Measurements from ENCODE around the gene ELMO1.
A peak's percentile ranks its signal among the peaks of the same experiment; 100 is the strongest.

ELMO1 gene

DNA sequence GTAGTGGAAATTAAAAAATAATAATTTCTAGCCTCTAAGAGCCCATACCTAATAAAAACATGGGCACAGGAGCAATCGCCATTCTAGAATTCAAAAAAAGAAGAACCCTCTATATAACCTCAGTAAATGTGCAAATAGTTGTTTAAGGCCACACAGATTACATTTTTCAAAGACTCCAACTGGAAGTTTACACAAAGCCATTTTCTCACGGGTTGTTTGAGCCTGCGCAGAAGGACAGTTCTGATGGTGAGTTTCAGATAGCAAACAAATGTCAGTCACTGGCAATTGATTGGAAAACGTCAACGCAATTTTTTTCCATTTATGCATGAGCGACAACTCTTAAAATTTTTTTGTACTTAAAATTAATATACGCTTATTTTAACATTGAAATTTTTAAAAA, 23.0 kb upstream of the ELMO1 start:
- no peak for DNase-seq (ENCODE audit: low read depth in 2 of 2)

DNA sequence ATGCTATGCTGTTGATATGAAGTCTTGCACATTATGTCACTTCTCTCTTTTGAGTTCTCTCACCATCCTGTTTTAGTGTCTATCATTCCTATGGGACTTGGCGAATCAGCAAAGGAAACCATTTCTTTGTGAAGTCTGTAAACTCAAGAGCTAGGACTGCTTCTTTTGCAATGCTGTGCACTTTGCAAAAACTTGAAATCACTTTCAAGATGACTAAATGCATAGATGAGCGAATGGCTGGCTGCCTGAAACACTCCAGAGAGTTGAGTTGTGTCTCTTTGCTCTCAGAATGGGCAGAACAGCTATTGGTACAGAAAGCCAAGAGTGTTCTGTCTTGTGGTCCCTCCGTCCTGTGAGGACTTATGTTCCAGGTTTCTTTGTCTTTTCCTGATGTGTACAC, 18.3 kb upstream of the ELMO1 start:
- DNase-seq (ENCODE audit: low read depth in 2 of 2) = no peak

DNA sequence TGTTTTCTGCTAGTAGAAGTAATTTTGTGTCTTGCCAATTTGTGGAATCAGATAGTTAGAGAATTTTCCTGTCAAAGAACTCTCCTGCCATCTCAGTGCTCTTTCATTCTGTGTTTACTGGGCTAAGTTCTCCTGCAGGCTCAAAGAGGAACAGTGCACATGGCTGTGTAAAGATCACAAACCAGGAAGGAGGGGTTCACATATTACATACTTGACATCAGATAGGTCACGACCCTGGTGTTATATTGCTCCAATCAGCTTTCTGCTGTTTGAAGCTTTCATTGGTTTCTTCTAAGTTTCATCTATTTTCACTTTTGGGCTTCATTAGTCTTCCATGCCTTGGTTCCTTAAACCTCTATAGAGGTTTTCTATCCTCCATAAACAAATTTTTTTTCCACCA, 13.5 kb upstream of the ELMO1 start:
- DNase-seq (ENCODE audit: low read depth in 2 of 2) = no peak

DNA sequence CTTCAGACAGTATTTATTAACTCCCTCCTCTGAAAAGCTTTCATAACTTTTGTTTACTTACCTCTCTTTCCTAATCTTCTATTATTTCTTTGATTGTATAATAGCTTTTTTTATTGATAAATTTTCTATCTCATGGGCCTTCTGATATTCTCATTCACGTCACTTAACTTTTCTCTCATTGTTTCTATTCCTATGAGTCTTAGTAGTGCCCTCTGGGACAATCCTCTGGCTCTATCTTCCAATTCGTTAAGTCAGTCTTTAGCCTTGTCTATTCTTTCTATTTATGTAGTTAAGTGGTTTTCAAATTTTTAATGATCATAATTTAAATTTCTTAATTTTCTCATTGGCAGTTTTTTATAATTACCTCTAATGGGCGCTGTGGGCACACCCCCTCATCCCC, 6.4 kb upstream of the ELMO1 start:
- DNase-seq (ENCODE audit: low read depth in 2 of 2) = no peak

DNA sequence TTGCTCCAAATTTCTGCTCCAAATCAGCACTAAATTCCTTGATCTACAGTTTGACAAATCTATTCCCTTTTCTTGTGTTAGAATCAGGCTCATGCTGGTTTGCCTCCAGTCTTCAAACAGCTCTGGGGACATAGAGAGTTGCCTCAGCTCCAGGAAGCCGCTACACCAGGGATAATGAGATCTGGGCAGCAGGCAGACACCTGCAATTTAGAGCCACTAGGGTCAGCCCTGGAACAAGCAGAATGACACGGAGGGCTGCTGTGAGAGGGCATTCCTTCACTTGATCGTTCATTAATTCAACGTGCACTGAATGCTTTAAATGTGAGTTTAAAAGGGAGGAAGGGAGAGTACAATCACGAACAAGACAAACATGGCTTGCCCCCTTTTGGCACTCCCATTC, 3.7 kb upstream of the ELMO1 start:
- no peak for DNase-seq (ENCODE audit: low read depth in 2 of 2)

DNA sequence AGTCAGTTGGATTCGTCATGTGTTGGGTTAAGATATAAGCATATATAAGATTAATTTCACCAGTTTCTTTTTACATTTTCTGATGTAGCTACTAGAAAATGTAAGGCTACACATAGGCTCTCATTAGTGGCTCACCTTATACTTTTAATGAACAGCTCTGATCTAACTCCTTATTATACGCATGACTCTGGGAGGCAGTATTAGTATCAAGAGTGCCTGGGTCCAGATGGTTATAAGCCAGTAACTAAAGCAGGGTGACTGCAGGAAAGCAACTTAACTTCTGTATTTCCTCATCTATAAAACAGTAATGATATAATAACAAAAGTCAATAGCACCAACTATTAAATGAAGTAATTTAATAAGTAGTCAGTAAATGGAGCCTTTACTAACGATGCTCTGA, 1.4 kb upstream of the ELMO1 start:
- DNase-seq (ENCODE audit: low read depth in 2 of 2) = no peak

DNA sequence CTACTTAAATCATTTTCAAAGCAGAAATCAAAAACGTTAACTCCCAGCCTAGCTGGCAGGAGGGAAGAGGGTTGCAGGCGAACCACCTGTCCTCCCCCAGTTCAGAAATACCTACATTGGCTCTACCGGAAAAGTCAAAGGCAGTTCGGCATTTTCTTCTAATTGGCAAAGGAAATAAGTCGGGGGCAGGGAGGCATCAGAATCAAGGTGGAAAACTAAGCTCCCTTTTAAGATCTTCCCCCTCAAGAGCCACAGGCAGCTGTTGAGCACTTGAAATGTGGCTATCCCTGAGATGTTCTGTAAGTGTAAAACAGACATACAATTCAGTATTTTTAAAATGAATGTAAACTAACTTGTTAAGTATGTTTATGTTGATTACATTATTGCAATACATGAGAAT, 957 bp upstream of the ELMO1 start:
- DNase-seq (ENCODE audit: low read depth in 2 of 2) = no peak

DNA sequence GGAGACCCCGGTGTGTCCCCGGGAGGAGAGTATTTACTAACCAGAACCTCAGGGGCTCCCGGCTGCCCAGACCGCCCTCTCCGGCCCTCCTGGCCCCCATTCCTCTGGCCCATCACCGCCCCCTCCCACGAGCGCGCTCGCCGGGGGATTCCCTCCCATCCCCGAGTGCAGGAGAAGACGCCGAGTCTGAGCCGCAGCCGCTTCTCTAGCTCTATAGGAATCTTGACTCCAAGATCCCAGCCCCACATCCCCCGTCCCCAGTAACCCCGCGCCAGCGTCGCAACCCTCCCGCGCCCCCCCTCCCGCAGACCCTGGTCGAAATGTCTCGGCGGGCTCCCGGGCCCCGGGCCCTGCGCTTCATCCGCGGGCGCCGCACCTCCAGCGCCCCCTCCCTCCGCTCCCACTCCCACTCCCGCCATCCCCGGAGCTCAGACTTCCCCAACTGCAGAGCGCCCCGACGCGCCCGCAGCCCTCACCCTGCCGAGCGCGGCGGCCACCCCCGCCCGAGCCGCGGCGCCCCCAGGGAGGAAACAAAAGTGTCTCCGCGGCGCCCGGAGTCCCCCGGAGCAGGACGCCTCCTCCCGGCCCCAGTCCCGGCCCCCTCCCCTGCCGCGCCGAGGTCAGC, 541 bp downstream of the ELMO1 start:
- DNase-seq (ENCODE audit: low read depth in 2 of 2) = peak; percentile 23 to 25

DNA sequence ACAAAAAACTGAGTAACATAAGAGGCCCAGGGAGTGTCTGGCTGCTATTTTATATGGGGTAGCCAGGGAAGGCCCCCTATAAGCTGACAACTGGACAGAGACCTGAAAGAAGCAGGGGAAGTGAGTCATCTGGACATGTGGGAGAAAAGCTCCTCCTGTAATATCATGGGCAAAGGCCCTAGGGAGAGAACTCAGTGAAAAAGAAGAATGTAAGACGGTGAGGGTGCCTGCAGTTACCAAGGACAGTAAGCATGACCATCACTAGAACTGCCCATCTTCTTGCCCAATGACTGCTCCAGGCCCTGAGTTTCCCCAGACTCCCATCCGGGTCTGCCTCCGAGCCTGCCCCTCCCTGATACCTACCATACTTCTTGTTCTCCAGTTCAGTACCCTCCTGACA, 2.3 kb downstream of the ELMO1 start:
- no peak for DNase-seq (ENCODE audit: low read depth in 2 of 2)

DNA sequence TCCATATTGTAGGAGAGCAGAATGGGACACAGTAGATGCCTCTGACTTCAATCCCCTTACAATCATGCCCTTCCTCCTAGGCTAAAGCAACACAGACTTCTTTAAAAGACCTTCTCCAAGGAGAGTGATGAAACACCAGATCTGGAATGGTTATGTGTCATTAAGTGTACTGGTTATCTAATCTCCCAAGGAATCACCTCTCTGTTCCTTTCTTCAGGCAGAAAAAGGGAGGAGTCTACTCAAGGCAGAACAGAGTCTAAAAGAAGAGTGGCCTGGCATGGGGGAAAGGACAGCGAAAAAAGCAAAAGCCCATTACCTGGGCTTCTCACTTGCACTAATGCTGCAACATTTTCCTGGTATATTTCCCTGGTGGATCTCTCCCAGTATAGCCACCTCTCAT, 2.9 kb downstream of the ELMO1 start:
- DNase-seq (ENCODE audit: low read depth in 2 of 2) = no peak

DNA sequence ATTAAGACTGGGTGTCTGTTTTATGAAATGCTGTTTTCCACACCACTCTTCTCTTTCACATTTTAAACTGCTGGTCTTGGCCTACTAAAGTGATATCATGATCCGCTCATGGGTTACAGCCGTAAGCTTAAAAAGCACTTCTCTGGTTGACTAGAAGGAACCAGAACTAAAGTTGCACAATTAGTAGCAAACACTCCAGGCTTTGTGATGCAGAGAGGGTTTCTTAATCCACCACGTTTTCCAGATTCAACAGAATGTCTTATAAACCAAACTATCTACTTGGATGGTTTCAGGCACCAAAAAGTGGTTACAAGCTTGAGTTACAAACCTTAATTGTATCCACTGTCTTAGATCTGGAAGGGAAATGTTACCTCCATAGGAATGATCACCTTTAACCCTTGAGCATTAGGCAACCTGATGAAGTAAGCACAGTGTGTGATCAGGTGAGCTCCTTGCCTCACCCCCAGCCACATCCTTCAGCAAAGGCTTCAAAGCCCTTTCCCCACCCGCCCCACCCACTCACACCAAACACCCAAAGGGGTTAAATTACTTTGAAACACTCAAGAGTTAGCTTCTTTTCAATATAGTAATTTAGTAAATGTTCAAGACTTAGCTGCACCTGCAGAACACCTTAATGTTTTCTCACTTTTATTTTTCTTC, 3.5 kb downstream of the ELMO1 start:
- DNase-seq (ENCODE audit: low read depth in 2 of 2) = no peak

DNA sequence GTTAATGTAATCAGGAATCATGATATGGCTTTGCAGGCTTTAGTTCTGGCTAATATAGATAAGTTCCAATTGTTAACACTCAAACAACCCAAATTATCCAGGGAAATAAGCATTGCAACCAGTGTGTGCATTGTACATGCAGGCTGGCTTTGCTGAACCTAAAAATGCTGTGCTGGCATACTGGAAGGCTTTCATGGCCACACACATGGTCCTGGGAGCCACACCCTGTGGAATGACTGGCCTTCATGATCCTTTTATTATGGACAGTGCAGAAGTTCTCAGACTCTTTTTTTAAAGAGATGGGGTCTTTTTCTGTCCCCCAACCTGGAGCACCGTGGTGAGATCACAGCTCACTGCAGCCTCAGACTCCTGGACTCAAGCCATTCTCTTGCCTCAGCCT, 5.0 kb downstream of the ELMO1 start:
- DNase-seq (ENCODE audit: low read depth in 2 of 2) = no peak

DNA sequence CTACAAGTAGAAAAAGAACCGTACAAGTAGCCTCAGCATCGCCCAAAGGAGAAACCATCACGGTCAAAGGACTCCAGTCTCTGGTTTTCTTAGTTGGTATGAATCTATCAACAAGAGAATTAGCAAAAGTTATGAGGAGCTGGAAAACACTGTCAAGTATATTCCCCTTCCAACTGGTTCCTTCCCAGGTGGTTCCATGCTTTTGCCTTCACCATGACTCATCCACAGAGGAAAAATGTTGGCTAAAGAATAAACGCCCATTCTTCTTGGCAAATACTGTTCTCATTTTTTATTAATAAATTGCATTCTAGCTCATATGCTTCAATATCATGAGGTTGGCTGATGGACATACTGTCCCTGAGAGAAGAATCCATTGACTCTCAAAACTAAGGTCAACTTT, 6.4 kb downstream of the ELMO1 start:
- DNase-seq (ENCODE audit: low read depth in 2 of 2) = no peak

DNA sequence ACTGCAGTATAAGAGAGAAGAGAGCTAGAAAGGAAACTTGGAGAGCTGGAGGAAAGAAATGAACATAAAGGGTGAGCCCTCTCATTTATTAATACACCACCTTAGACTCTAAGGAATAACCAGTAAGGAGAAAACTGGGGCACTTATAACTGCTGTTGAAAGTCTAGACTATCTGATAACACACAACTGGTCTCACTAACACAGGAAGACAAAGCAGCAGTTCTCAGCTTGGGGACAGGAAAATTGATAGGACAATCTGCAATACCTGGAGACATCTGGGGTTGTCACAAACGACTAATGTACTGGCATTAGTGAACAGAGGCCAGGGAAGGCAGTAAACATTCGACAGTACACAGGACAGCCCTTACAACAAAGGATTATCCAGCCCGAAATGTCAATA, 6.8 kb downstream of the ELMO1 start:
- DNase-seq (ENCODE audit: low read depth in 2 of 2) = no peak

DNA sequence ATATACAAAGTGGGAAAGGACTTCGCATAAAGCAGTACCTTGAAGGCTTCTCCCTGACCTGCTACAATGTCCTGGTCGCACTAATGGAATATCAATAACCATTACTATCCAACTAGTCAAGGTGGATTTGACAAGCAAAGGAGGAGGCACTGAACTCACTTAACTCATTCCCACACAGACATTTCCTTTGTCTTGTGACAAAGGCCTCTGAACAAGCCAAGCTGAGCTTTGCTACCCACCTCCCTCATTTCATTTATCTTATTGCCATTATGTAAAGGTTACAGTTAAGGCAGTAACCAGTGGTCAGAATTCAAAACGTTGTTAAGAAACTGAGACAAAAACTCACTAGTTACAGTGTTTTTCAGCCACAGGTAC, 7.3 kb downstream of the ELMO1 start:
- no peak for DNase-seq (ENCODE audit: low read depth in 2 of 2)

DNA sequence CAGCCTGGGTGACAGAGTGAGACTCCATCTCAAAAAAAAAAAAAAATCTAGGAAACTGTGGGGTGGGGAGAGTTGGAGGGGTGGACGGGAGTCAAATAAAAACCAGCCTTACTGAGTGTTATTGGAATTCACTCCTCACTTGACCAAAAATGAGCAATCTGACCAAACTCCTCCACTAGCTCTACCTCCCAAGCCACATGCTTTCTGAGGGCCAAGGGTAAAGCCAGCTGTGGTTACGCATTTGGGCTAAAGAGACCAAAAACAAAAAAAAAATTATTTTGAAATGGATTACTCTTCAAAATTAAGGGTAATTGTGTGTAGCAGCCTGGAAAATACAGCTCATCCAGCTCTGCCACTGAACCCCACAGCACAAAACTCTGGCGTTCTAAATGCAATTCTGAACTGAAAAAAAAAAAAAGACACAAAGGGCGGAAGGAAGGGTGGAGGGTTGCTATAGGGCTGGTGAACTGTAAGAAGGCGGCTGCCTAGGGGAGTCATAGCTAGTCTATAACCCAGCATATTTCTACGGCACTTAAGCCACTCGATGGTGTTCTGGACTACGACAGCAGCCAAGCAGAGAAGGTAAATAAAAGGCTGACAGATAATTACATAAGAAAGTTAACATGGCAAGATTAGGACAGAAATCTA, 7.8 kb downstream of the ELMO1 start:
- DNase-seq (ENCODE audit: low read depth in 2 of 2) = no peak

DNA sequence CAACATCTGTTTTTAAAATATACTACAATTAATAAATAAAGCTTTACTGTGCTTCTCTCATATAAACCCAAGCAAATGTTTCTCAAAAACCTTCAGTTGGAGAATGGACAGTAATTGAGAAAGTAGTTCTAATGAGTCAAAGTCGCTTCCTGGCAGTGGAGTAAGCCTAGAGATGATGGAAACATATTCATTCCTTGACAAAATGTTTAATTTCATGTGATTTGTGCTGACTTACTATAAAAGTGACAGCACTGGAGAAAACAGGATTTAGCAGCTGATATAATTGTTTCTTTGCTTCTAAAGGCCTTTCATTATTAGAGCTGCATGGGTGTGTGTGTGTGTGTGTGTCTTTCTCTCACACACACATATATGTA, 9.0 kb downstream of the ELMO1 start:
- DNase-seq (ENCODE audit: low read depth in 2 of 2) = no peak

DNA sequence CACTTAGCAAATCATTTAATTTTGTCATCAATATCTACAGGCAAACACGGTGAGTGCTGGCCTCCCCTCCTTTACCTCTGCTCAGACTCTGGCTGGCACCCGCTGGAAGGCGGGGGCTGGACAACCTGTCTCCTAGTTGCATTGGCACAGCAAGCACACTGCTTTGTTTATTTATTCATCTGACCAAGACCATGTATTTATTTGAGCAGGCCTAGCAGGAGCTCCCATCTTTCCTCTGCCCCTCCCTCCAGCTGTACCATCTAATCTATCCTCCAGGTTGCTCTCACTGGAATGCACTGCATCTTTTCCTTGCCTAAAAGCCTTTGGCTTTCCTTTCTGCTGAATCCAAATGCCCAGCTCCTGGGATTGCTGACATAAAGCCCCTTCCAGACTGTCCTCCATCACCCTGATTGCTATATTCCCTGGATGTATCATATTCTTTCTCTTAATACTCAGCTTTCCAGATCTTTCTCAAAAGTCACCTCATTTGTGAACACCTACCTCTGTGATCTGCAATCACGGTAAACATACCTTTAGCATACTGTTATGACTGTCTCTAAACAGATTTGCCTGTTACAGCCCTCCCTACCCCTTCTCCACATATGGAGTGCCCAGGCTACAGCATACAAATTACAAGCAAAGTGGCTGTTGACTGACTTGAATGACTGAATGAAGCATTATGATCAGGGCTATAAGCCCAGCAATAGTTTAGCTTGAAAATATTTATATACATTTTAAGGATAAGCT, 9.6 kb downstream of the ELMO1 start:
- no peak for DNase-seq (ENCODE audit: low read depth in 2 of 2)

DNA sequence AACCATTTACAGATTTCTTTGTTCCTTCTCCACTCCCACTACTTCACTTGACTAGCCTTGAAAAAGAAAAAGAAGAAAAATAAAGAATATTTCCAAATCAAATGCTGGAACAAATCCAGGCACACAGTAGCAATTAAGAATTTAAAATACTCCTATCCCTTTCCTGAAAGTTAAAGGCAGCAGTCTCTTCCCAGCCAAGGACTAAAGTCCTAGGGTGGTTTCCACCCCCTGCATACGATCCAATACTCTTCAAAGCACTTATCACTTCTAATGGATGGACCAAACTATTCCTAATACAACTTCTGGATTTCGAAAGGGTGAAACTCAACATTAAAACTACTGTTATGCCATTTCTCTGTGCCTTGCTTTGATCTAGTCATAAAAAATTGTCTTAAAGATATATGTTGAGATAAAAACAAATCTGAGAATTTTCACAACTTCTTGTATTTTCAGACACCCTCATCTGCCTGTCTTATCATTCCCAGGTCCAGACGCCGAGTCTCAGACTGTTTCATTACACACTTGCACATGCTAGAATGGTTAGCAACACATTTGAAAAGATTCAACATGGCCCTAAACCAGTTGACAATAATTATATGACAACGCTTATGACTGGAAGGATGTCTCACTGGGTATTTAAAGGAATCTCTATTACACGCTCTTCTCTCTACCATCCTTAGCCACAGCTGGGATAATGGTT, 13.4 kb downstream of the ELMO1 start:
- DNase-seq (ENCODE audit: low read depth in 2 of 2) = no peak

DNA sequence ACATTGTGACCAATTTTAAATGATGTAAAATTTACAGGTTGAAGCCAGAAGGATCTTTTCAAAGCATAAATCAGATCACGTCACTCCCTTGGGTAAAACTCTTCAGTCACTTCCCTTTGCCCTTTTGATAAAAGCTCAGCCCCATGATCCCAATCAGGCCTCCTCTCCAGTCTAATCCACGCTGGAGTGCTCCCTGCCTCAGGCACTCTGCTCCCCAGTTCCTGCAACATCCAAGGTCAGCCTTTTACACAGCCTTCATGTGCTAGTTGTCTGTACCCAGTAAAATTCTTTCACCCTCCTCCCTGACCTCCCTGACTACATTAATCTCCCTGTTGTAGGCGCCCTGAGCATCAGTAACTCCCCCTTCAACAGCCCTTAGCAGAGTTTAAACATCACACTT, 14.1 kb downstream of the ELMO1 start:
- no peak for DNase-seq (ENCODE audit: low read depth in 2 of 2)

DNA sequence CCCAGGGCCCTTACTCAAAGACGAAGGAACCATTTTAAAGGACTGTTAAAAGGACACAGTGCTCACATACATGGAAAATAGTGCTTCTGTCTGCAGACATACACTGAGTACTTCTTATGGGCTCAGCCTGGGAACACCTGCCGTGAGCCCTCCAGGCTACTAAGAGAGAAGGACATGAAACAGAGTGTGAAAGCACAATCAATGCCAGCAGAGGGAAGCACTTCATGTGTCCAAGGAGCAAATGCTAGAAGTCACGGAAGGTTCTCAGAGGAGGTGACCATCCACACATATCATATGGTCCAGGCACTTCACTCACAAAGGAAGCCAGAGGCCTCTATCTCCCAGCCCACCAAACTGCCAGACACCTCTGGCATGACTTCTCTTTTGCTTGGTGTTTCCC, 15.5 kb downstream of the ELMO1 start:
- no peak for DNase-seq (ENCODE audit: low read depth in 2 of 2)

DNA sequence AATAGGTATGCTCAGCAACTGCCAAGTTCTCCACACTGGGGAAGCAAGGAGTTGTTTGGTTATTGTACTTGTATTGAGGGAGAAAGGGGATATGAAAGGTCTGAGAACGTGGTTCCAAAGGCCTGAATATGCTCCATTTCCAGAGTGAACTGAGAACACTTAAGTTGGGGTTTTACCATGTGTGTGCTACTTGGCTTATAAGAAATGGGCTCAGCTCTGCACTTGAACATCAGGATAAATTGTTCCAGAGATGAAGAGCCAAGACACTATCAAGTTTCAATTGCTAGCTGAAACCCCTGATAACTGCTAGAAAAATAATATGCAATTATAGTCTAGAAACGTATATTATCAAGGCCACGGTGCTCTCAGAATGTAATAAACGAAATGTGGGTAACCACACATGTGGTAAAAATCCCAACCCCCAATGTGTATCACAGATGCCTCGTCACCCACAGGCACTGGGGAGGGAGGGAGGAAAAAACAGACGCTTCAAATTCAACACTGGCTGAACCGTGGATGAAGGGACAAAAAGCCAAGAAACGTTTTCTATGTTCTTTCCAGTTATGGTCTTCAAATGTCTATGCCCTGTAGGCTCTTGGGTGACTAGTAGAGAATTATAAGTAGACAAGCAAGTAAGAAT, 16.3 kb downstream of the ELMO1 start:
- no peak for DNase-seq (ENCODE audit: low read depth in 2 of 2)

All from stimulated activated CD4-positive, alpha-beta T cell treated with anti-CD3 and anti-CD28 coated beads, Interleukin-1b, Interleukin-23, amount 100 ng/mL, for 4 hours (primary cell).